ENCODE measurements around the gene SIPA1L3.

DNA sequence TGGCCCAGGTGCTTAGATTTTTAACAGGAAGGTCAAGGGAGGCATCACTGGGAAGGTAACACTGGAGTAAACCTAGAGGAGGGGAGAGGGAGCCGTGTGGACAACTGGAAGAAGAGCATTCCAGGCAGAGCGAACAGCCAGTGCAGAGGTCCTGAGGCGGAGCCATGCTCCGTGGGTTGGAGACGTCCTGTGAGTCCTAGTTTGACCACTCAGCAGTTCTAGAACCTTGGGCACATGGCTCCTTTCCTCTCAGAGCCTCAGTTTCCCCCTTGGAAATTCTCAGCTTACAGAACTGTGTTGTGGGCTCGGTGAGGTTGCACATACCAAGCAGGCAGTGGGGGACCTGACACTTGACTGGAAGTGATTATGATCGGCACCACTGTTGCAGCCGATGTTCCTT is 186.1 kb downstream of the SIPA1L3 start:
- TF ChIP-seq, protein P1, sequence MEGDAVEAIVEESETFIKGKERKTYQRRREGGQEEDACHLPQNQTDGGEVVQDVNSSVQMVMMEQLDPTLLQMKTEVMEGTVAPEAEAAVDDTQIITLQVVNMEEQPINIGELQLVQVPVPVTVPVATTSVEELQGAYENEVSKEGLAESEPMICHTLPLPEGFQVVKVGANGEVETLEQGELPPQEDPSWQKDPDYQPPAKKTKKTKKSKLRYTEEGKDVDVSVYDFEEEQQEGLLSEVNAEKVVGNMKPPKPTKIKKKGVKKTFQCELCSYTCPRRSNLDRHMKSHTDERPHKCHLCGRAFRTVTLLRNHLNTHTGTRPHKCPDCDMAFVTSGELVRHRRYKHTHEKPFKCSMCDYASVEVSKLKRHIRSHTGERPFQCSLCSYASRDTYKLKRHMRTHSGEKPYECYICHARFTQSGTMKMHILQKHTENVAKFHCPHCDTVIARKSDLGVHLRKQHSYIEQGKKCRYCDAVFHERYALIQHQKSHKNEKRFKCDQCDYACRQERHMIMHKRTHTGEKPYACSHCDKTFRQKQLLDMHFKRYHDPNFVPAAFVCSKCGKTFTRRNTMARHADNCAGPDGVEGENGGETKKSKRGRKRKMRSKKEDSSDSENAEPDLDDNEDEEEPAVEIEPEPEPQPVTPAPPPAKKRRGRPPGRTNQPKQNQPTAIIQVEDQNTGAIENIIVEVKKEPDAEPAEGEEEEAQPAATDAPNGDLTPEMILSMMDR (IDR thresholded peaks at IDR 0.05): no peak
- TF ChIP-seq POLR2A (IDR thresholded peaks at IDR 0.05): no peak

Data from adrenal gland (tissue), 5 donors.